PFSK-1 (cell line): ENCODE measurements around the gene BTC.

ENCODE experiments used
- POLR2AphosphoS5 ChIP-seq: IDR thresholded peaks from 2 replicates; pipeline ENCODE4 v1.6.1; 2012; ENCODE audit warnings: low read depth, mild to moderate bottlenecking, control low read depth, low read length, moderate library complexity
- SIN3A ChIP-seq: IDR thresholded peaks from 2 replicates; pipeline ENCODE4 v1.6.1; 2012; ENCODE audit warnings: mild to moderate bottlenecking, low read length, moderate library complexity, borderline replicate concordance; ENCODE audit not compliant: insufficient read depth
- TAF1 ChIP-seq: IDR thresholded peaks from 2 replicates; pipeline ENCODE4 v1.6.1; 2012; ENCODE audit warnings: low read length, control low read depth, borderline replicate concordance; ENCODE audit not compliant: insufficient read depth
- TF ChIP-seq, protein P1 (sequence below), 2 experiments: IDR thresholded peaks; 2 replicates each; pipeline versions ENCODE4 v1.6.1 to v1.8.0; 2011 to 2012; ENCODE audit warnings: low read depth in 2 of 2, low read length in 2 of 2, control low read depth in 1 of 2, inconsistent platforms in 1 of 2, mild to moderate bottlenecking in 1 of 2, moderate library complexity in 1 of 2; ENCODE audit not compliant: insufficient read depth in 1 of 2

DNA sequence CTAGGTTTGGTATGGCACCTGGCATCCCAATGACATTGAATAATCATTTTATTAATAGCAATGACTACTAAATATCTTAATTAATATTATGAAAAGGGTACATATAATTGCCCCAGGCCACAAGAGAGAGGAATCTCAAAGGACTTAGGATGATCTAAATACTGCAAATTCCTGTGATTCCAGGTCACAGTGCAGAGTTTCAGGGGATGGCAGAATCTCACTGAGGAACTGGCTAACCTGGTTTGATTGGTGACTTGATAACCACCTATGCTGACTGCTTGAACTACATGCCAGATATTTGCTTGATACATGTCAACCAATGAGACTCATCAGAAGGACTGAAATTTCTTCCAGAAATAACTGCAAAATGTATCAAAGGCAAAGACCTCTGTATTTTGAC lies 37.2 kb downstream of the BTC start:
- TF ChIP-seq SIN3A (no peak), TAF1 (no peak), POLR2AphosphoS5 (no peak)
- TF ChIP-seq, protein P1, sequence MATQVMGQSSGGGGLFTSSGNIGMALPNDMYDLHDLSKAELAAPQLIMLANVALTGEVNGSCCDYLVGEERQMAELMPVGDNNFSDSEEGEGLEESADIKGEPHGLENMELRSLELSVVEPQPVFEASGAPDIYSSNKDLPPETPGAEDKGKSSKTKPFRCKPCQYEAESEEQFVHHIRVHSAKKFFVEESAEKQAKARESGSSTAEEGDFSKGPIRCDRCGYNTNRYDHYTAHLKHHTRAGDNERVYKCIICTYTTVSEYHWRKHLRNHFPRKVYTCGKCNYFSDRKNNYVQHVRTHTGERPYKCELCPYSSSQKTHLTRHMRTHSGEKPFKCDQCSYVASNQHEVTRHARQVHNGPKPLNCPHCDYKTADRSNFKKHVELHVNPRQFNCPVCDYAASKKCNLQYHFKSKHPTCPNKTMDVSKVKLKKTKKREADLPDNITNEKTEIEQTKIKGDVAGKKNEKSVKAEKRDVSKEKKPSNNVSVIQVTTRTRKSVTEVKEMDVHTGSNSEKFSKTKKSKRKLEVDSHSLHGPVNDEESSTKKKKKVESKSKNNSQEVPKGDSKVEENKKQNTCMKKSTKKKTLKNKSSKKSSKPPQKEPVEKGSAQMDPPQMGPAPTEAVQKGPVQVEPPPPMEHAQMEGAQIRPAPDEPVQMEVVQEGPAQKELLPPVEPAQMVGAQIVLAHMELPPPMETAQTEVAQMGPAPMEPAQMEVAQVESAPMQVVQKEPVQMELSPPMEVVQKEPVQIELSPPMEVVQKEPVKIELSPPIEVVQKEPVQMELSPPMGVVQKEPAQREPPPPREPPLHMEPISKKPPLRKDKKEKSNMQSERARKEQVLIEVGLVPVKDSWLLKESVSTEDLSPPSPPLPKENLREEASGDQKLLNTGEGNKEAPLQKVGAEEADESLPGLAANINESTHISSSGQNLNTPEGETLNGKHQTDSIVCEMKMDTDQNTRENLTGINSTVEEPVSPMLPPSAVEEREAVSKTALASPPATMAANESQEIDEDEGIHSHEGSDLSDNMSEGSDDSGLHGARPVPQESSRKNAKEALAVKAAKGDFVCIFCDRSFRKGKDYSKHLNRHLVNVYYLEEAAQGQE (IDR thresholded peaks at IDR 0.05; ENCODE audit: insufficient read depth in 1 of 2, low read depth in 2 of 2, low read length in 2 of 2) = no peak
